Colonic mucosa (tissue), 4 donors: ENCODE measurements around the gene DIP2B. TPM values are rescaled to one million over a fixed set of nuclear protein-coding genes. Genes with fewer than 3 reads are reported as not detected.

Source experiments
- DNase-seq: peaks from one replicate; pipeline ENCODE4 v3.0.0-alpha.2; 2020
- H3K27ac ChIP-seq: fragments of 200-600 bp; one replicate; pipeline ENCODE4 v1.8.0; 2021
- H3K27me3 ChIP-seq: fragments of 200-600 bp; one replicate; pipeline ENCODE4 v1.8.0; 2021
- H3K36me3 ChIP-seq: fragments of 200-600 bp; one replicate; pipeline ENCODE4 v1.8.0; 2021
- H3K4me1 ChIP-seq: fragments of 200-600 bp; one replicate; pipeline ENCODE4 v1.8.0; 2021; ENCODE audit warnings: mild to moderate bottlenecking
- H3K4me3 ChIP-seq: fragments of 200-600 bp; one replicate; pipeline ENCODE4 v1.8.0; 2021
- H3K9ac ChIP-seq, 2 donors: one replicate each; pipeline ENCODE4 v1.7.0; 2013; ENCODE audit warnings: control low read depth in 2 of 2, low read depth in 2 of 2, low read length in 2 of 2
- H3K9me3 ChIP-seq: fragments of 200-600 bp; one replicate; pipeline ENCODE4 v1.8.0; 2021
- CTCF ChIP-seq: fragments of 200-600 bp; IDR thresholded peaks from one replicate; pipeline ENCODE4 v1.8.0; 2022; ENCODE audit warnings: antibody characterized with exemption, mild to moderate bottlenecking
- intact Hi-C: fragments of 100-400 bp; cut with DNase I; formaldehyde crosslinking; loops from one replicate; pipeline ENCODE4 v1.14.1; 2022
- total RNA-seq, 2 donors: library from RNA; stranded (reverse); fragmentation: NEBNext Ultra II Directional in 1 of 2; extraction: Animal tissue kit (Norgen Biotek cat#: 25700) in 1 of 2; gene quantifications; one replicate each; pipeline ENCODE4 v1.2.1, GENCODE V29; 2021
- donor health status: healthy.
- donor health status: DM: no; HTN: no; CAD: no.
- donor health status: DM: no; HTN: no; CAD: no.

Gene DIP2B
- total RNA-seq, 2 donors from 2014 or later: 34.3 to 36.8 TPM

GRCh38 chr12:50595667-50596066, 90.9 kb downstream of the DIP2B start:
- Histone ChIP-seq H3K27me3 (no peaks in the 10 kb centered on the region), H3K9ac (no peak overlapping the region), H3K9me3 (no peaks in the 10 kb centered on the region), H3K4me1 (no peaks in the 10 kb centered on the region), H3K4me3 (no peak overlapping the region), H3K36me3 (no peaks in the 10 kb centered on the region), H3K27ac (no peak overlapping the region)
- no peak for DNase-seq
- intact Hi-C loops: no loop called here
- no peak for TF ChIP-seq CTCF

DNA sequence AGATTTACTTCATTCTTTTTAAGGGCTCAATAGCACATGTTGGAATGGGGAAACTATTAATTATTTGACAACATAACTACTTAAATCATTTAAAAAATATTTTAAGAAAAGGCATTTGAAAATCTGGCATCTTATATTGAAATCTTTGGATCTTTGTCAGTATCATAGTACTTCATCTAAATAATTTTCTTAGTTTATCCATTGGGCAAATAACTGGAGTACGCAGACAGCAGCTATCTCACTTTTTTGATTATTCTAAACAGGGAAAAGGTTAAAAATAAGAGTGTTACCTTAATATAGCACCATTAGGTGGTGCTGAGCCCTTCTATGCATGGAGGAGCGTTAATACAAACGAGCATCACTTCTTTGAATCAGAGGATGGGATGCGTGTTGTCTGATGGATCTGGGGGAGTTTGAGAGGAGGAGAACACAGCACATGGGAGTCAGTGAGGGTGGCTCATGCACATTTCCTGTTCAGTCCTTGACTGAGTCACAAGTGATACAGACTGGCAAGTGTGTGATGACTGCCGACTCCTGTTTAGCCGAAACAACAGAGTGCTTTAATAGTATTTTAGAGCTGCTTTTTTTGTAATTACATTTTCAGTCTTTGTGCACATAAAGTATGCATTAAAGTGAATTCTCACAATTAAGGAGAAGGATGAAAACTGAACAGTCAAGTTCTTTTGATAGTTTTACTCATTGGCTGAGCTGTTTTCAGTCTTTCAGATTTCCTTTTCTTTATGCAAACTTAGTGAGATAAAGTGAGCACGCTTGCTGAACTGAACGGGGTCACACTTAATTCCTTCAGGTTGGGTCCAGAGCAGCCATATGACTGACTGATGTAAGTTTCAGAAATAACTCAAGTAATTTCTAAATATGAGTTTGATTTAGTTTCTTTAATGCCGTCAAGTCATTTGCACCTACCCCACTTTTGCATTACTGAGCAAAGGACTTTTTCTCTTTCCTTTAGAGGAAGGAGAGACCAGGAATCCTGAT, 92.7 kb downstream of the DIP2B start:
- TF ChIP-seq CTCF: no peak
- Histone ChIP-seq H3K4me3 (no peak overlapping the region), H3K9me3 (no peaks in the 10 kb centered on the region), H3K36me3 (no peaks in the 10 kb centered on the region), H3K27ac (no peak overlapping the region), H3K9ac (no peak overlapping the region), H3K27me3 (no peaks in the 10 kb centered on the region), H3K4me1 (no peaks in the 10 kb centered on the region)
- DNase-seq: no peak
- intact Hi-C loops: no loop called here

- Histone ChIP-seq H3K4me3 (no peak overlapping the region), H3K36me3 (no peaks in the 10 kb centered on the region), H3K27me3 (no peaks in the 10 kb centered on the region), H3K9ac (no peak overlapping the region), H3K27ac (no peak overlapping the region), H3K9me3 (no peaks in the 10 kb centered on the region), H3K4me1 (no peaks in the 10 kb centered on the region)
- intact Hi-C loops: no loop called here
- DNase-seq: no peak
- TF ChIP-seq CTCF: no peak
Measured at GRCh38 chr12:50598321-50598862, 93.6 kb downstream of the DIP2B start.

GRCh38 chr12:50599366-50600095, 94.7 kb downstream of the DIP2B start:
- no peaks in the 10 kb centered on the region for H3K9me3 ChIP-seq
- H3K27me3 ChIP-seq: no peaks in the 10 kb centered on the region
- intact Hi-C loops: no loop called here
- no peak overlapping the region for H3K9ac ChIP-seq
- no peaks in the 10 kb centered on the region for H3K4me1 ChIP-seq
- no peaks in the 10 kb centered on the region for H3K36me3 ChIP-seq
- DNase-seq: no peak
- TF ChIP-seq CTCF: no peak
- H3K27ac ChIP-seq: no peak overlapping the region
- no peak overlapping the region for H3K4me3 ChIP-seq

DNA sequence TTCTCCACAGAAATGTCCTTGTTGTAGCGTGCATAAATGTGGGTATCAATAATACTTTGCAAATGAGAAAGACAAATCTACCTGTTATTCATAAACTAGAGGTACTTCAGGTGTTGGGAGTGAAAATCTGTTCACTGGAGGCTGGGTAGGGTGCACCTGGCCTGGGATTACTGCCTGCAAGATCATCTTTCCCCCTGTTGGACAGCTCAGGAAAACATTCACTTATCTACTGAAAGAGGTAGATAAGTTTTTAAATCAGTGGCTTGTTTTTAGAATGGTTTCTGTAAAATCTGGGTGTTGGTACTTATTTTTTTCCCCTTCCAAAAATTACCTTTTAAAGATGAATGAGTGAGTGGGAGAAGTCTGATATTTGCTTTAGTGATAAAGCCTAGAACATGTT, 95.6 kb downstream of the DIP2B start:
- no peaks in the 10 kb centered on the region for H3K36me3 ChIP-seq
- DNase-seq: no peak
- no peaks in the 10 kb centered on the region for H3K9me3 ChIP-seq
- H3K4me3 ChIP-seq: no peak overlapping the region
- no peaks in the 10 kb centered on the region for H3K27me3 ChIP-seq
- H3K4me1 ChIP-seq: no peaks in the 10 kb centered on the region
- TF ChIP-seq CTCF: no peak
- H3K9ac ChIP-seq: no peak overlapping the region
- intact Hi-C loops: no loop called here
- no peak overlapping the region for H3K27ac ChIP-seq
